MV-4-11 (cell line): Measurements from ENCODE around the gene PSMD5.

Experiments used
- DNase-seq: peaks from one replicate; lab custom pipeline; 2025; lab: John Stamatoyannopoulos, UW

PSMD5 gene

GRCh38 chr9:120842685-120843485 is at the start of gene PSMD5:
Gene PSMD5 (minus strand): TSS chr9:120842922. CDS start chr9:120842909, 13 bp downstream.
- DNase-seq: peak; percentile 98

GRCh38 chr9:120891884-120892747 is 49.4 kb upstream of the PSMD5 start:
- DNase-seq: no peak

DNA sequence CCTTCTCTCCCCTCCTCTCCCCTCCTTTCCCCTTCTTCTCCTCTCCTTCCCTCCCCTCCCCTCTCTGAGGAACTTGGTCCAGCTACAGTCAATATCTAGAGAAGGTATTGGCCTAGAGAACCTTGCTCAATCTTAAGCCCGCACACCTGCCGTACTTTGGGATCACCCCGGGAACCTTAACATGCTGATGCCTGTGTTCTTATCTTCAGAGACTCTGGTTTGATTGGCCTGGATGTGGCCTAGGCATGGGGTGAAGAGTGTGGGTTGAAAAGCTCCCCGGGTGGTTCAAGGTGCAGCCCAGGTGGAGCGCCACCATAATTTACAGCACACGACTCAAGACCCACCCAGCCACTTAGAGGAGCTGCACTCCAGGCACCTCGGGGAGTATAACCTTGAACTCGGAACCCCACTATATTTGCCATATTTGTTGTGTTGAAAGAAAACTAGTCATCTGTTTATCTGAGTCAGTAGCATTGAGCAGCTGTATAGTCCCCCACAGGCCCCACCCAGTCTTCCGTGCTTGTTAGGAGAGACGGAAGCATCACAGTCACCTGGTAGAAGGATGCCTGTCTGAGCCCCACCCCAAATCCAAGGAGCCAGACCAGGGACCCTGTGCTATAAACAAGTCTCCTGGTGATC is 48.6 kb upstream of the PSMD5 start:
- no peak for DNase-seq

DNA sequence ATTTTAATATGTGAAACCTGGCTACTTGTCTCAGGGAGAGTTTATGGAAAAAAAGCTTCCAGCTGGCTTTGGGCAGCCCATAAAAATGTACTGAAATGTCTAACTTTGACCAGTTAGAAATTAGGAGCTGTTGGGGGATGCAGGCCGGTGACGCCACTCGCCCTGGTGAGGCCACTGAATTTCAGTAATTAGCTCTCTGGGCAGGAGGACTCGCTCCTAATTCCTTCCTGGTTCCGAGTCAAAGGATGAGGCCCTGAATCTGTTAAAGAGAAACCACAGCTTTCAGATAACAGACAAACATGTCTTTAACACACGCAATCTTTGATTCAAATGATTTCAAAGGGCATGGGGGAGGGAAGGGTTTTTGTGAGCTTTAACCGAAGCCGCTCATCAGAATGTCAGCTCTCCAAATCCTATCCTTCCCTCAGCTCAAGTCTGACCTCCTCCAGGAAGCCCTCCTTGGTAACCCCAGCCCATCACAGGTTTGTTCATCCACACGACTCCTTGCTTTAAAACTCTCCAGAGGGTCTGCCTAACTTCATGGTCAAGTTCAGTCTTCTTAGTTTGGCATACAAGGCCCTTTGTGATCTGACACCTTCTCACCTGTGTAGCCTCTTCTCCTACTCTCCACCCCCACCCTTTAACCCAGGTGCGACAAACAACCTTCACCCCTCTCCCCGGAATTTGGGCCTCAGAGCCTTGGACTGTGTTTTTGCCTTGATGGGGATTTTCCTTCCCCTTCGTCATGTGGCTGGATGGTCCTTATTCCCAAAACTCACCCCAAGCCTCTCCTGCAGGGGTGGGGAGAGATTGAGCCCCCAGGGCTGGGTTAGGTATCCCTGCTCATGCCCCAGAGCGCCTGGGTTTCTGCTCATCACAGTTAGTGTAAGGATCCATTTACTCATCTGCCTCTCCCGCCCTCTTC is 47.9 kb upstream of the PSMD5 start:
- peak; percentile 66 for DNase-seq

GRCh38 chr9:120889606-120890271 is 47.0 kb upstream of the PSMD5 start:
- no peak for DNase-seq

- no peak for DNase-seq
These were observed 45.9 kb upstream of the PSMD5 start for GRCh38 chr9:120888626-120889025.

DNA sequence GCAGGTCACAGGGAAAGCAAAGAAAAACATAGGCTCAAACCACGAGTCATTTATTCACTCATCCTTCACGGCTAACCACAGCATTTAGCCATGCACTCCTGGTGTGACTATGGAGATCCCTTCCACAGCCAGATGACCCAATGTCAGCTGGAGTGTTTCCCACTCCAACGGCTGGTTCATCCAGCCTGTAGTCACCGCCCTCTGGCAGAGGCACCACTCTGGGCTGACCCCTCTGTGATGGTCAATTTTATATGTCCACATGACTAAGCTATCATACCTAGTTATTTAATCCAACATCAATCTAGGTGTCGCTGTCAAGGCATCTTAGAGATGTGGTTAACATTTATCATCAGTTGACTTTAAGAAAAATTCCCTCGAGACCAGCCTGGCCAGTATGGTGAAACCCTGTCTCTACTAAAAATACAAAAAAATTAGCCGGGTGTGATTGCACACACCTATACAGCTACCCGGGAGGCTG is 43.8 kb upstream of the PSMD5 start:
- DNase-seq: peak; percentile 46

GRCh38 chr9:120885958-120886357 is 43.2 kb upstream of the PSMD5 start:
- DNase-seq: no peak

GRCh38 chr9:120885457-120885856 is 42.7 kb upstream of the PSMD5 start:
- no peak for DNase-seq

- no peak for DNase-seq
These were observed 40.9 kb upstream of the PSMD5 start for GRCh38 chr9:120883608-120883996.

DNA sequence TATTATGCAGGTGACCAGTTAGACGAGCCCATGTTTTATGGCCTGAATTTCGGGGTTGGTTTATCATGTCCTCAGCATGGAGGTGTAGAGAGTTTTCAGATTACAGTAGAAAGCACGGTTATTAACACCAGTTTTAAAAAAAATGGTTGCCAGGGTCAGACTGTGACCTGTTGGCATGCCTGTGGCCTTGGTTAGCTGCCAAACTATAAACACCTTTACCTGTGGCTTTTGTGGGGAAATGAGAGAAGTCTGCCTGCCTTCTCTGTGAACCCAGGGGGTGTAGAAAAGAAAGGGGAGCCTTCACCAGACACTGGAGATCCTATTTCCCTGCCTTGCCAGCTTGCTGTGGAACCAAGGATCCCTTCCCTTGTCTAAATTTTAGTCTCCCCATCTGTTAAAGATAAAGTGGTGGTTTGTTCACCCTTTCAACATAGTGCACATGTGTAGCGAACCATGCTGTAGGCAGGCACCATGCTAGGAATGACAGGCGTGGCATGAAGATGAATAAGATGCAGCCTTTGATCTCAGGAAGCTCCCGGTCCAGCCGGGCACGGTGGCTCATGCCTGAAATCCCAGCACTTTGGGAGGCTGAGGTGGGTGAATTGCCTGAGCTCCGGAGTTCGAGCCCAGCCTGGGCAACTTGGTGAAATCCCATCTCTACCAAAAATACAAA is 40.3 kb upstream of the PSMD5 start:
- no peak for DNase-seq

DNA sequence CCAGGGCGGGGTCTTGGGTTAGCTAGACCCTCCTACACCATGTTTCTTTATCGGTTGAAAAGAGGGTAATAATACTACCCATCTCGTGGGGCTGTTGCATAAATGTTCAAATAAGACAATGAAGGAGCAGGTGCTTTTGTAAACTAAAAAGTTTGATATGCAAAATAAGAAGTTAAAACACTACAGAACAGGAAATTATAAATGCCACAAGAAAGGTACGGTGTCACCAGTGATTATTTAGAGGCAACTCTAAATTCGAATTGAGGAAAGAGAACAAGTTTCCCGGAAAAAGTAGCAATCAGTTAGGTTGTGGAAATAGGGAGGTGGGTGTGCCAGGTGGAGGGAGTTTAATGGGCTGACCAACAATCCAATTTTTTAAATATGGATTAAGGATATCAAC is 36.7 kb upstream of the PSMD5 start:
- no peak for DNase-seq

DNA sequence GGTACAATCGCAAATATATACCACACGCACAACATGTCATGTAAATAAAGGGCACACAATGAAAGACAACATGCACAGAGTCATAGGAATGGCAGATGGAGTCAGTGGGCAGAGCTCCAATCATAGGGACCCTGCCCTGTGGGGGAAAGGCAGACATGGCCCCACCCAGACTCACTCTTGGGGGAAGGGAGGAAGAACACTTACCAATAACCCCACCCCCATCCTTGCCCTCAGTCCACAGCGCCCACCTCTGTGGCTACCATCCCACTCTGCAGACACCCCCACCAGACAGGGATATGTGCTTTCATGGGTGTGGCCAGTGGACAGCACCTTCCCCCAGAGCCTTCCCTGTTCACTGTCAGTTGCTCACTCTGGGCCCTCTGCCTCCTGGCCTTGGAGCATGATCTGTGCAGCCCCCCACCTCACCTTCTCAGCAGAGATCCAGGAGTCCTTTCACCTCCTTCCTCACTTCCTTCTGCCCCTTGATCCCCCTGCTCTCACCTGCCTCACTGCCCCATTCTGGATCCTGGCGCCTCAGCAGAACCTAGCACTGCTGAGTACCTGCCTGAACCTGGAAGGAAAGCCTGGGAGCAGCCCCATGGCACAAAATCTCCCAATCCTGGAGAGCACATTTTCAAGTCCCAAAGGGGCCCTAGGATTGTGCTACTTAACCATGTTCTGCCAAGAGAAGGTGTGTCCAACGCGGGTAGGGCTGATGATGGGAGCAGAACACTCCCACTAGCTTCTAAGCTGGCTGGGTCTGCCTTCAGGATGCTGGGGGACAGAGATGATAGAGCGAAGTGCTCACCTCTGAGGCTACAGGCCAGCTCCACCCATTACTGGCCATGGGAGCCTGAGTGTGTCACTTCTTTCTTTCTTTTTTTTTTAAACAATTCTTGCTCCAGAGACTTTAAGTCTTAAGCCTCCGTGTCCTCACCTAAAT is 35.7 kb upstream of the PSMD5 start:
- no peak for DNase-seq

GRCh38 chr9:120877276-120878034 is 34.7 kb upstream of the PSMD5 start:
- peak; percentile 78 for DNase-seq

- DNase-seq: peak; percentile 44
These were observed 34.1 kb upstream of the PSMD5 start, which contains the start of gene PHF19 for GRCh38 chr9:120876842-120877240. Gene PHF19 (minus strand): TSS chr9:120877188. CDS start chr9:120874741, 2,447 bp downstream.

DNA sequence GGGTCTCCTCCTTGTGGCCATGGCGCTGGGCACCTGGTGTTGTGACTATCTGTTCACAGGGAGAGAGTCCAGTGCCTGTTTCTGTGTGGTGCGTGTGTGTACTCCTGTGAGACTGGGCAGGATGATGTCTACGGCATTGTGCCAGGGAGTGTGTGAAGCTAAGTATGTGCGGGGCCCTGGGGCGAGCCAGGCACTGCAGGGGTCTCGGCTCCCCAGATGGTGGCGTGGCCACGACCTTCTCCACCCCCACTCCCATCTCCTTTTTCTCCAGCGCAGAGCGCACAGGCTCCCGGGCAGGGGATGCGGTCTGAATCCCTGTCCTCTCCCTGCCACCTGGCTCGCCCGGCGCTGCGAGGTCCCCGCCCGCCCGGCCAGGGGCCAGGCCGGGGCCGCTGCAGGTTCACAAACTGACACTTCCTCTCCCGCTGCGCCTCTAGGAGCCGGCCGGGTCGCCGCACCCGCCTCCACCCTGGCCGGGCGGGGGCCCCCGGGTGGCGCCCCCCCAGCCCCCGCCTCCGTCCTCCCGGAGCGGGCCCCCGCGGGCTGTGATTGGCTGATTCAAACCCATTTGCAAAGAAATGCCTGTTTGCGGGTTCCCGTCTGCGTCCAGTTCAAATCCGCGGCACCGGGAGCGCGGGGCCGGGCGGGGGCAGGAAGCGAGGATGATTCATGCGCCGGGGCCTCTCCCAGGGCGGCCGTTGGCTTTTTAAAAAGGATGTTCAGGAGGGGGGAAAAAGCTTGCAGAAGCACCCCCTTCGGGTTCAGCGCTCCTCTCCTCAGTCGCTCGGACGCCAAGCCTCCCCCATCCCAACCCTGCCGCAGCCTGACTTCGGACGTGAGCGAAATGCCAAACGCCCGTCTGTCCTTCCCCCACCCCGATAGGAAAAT is 33.5 kb upstream of the PSMD5 start:
- DNase-seq: peak; percentile 96

DNA sequence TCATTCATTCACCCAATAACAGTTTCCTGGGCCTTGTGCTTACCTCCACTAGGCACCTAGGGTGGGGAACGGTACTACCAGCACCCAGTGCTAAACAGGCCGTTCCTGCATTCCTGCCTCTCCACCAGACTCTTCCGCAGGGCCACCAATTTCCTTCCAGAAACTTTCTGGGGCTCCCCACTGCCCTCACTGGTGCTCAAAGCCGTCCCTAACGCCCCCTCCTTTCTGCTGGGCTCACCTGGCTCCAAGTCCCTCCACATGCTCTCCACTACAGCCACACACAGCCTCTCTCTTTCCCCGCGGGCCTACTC is 32.9 kb upstream of the PSMD5 start:
- DNase-seq: no peak
